ENCODE results near the gene NDUFB10.
A peak's percentile ranks its signal among the peaks of the same experiment; 100 is the strongest.

Gene NDUFB10

DNA sequence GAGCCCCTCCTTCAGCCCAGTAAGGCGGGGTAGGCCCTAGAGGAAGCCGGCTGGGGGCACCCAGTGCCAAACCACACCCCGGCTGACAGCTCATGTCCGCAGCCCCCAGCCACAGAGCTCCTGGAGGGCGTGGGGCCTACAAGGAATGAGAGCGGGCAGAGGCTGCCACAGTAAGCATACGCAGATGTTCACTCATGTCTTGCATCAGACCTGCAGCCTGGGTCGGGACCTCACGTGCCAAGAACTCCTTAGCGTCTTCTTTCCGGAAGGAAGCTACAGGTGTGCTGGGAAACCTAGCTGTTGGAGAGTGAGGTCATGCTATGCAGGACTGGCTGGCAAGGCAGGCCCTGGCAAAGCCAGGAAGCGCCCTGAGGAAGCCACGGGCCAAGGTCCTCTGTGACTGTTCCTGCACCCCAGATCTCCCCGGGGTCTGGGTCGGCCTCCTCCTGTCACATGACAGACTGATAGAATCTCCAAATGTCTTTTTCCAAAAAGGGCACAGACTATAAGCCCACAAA is 48.7 kb downstream of the NDUFB10 start:
- H3K4me3 ChIP-seq (ENCODE audit: low read depth, low read length) = peak overlapping the region; percentile 64
- DNase-seq (ENCODE audit: low read depth) = no peak
- no peak for TF ChIP-seq CTCF (IDR thresholded peaks at IDR 0.05; ENCODE audit: low read depth, low read length, missing control alignments)
- in situ Hi-C loops (cut with HindIII; ENCODE audit: low sequenced_read_pairs) = no loop called here

DNA sequence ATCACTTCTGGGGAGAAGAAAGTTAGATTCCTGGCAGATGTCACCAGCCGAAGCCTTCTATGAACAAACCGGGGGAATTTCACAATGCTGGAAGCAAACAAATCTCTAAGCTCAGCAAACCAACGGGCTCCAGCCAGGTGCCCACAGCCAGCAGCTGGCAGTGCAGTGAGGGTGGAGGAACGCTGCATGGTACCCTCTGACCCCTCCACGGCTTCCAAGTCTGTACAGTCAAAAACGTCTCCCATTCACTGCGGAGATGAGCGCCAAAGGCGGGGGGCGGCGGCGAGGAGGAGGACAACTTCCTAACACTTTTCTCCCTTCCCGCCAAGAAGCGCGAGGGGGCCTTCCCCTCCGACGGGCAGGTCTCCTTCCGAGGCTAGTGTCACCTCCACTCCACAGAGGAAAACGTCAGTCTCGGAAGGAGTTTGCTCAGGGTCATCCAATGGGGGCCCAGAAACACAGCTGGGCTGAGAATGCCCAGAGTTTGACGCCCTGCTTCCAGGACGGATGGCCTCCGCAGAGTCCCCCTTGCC is 49.4 kb downstream of the NDUFB10 start:
- DNase-seq (ENCODE audit: low read depth) = no peak
- H3K4me3 ChIP-seq (ENCODE audit: low read depth, low read length) = peak overlapping the region; percentile 64
- in situ Hi-C loops (cut with HindIII; ENCODE audit: low sequenced_read_pairs) = no loop called here
- no peak for TF ChIP-seq CTCF (IDR thresholded peaks at IDR 0.05; ENCODE audit: low read depth, low read length, missing control alignments)

- no peak for TF ChIP-seq CTCF (IDR thresholded peaks at IDR 0.05; ENCODE audit: low read depth, low read length, missing control alignments)
- in situ Hi-C loops (cut with HindIII; ENCODE audit: low sequenced_read_pairs) = no loop called here
- DNase-seq (ENCODE audit: low read depth) = no peak
- H3K4me3 ChIP-seq (ENCODE audit: low read depth, low read length) = peak overlapping the region; percentile 64
Observed at GRCh38 chr16:2009164-2009711, 49.9 kb downstream of the NDUFB10 start.

DNA sequence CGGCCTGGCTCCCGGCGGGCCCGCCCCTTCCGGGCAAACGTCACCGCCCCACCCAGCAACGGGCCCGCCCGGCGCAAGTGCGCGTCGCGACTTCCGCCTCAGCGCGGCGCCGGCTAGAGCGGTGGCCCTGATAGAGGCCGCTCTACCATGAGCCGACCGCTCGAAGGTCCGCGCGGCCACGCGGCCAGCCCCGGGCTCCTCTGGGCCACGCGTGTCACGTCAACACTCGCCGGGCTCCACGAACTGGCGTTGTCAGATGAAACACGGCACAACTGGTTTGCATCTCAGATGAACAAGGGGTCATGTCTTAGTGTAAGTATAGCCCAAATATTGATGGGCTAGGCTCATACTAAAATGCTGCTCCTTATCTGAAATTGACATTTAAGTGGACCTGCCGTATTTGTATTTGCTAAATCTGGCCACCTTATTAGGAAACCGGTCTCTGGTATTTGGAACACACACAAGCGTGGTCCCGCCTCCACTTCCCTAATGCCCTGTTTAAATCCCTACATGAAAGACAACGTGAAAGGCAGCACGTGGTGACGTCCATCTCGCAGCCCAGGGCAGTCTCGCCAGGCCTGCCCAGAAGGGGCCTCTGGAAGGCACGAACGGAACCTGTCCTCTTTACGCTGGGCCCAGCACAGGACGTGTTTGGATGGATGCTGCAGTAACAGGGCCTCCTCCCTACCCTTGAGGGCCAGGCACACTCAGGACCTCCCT is 50.6 kb downstream of the NDUFB10 start, which contains the start of gene ZNF598:
TSS of gene ZNF598 (minus strand) at position 31 of the 720 bp plus-strand sequence.
- in situ Hi-C loops (cut with HindIII; ENCODE audit: low sequenced_read_pairs) = no loop called here
- no peak for TF ChIP-seq CTCF (IDR thresholded peaks at IDR 0.05; ENCODE audit: low read depth, low read length, missing control alignments)
- peak; percentile 33 for DNase-seq (ENCODE audit: low read depth)
- H3K4me3 ChIP-seq (ENCODE audit: low read depth, low read length) = peak within 1 kb of the TSS; percentile 67
